ENCODE measurements around the gene PRMT1.
"Not testable (repeated sequence)": the region's sequence is repeated elsewhere in the genome, so short reads cannot be mapped to it uniquely, and the experiment has no call there.

PRMT1 gene

GRCh38 chr19:49677231-49677900, at the start of gene PRMT1:
TSS of gene PRMT1 (plus strand) at chr19:49677271. CDS start at chr19:49677281, 10 bp downstream.
- DNase-seq (ENCODE audit: low read depth in 2 of 2) = no peak
- H3K4me3 ChIP-seq (replicated peaks in 1 of 2; ENCODE audit: low read depth in 2 of 2, low read length in 2 of 2) = peak within 1 kb of the TSS; percentile 100
- no peak for TF ChIP-seq CTCF (IDR thresholded peaks at IDR 0.05; ENCODE audit: low read depth, low read length)

GRCh38 chr19:49629659-49630058, 47.4 kb upstream of the PRMT1 start:
- DNase-seq (ENCODE audit: low read depth in 2 of 2) = no peak
- no peak for TF ChIP-seq CTCF (IDR thresholded peaks at IDR 0.05; ENCODE audit: low read depth, low read length)
- no peak overlapping the region for H3K4me3 ChIP-seq (replicated peaks in 1 of 2; ENCODE audit: low read depth in 2 of 2, low read length in 2 of 2)

GRCh38 chr19:49631014-49631588, 46.0 kb upstream of the PRMT1 start:
- no peak for TF ChIP-seq CTCF (IDR thresholded peaks at IDR 0.05; ENCODE audit: low read depth, low read length)
- DNase-seq (ENCODE audit: low read depth in 2 of 2) = peak in 1 of 2 donors; percentile 25
- no peak overlapping the region for H3K4me3 ChIP-seq (replicated peaks in 1 of 2; ENCODE audit: low read depth in 2 of 2, low read length in 2 of 2)

- no peak overlapping the region for H3K4me3 ChIP-seq (replicated peaks in 1 of 2; ENCODE audit: low read depth in 2 of 2, low read length in 2 of 2)
- TF ChIP-seq CTCF (IDR thresholded peaks at IDR 0.05; ENCODE audit: low read depth, low read length) = no peak
- no peak for DNase-seq (ENCODE audit: low read depth in 2 of 2)
Measured at GRCh38 chr19:49631610-49632192, 45.4 kb upstream of the PRMT1 start.

- TF ChIP-seq CTCF (IDR thresholded peaks at IDR 0.05; ENCODE audit: low read depth, low read length) = no peak
- no peak overlapping the region for H3K4me3 ChIP-seq (replicated peaks in 1 of 2; ENCODE audit: low read depth in 2 of 2, low read length in 2 of 2)
- no peak for DNase-seq (ENCODE audit: low read depth in 2 of 2)
Measured at GRCh38 chr19:49632576-49632975, 44.5 kb upstream of the PRMT1 start.

- H3K4me3 ChIP-seq (replicated peaks in 1 of 2; ENCODE audit: low read depth in 2 of 2, low read length in 2 of 2) = not testable (repeated sequence)
- DNase-seq (ENCODE audit: low read depth in 2 of 2) = peak; percentile 37 to 39
Measured at GRCh38 chr19:49633273-49633672, 43.8 kb upstream of the PRMT1 start.

- no peak overlapping the region for H3K4me3 ChIP-seq (replicated peaks in 1 of 2; ENCODE audit: low read depth in 2 of 2, low read length in 2 of 2)
- TF ChIP-seq CTCF (IDR thresholded peaks at IDR 0.05; ENCODE audit: low read depth, low read length) = no peak
- DNase-seq (ENCODE audit: low read depth in 2 of 2) = peak in 1 of 2 donors; percentile 29
Measured at GRCh38 chr19:49635530-49636232, 41.4 kb upstream of the PRMT1 start.

Data from cardiac fibroblast (primary cell).